ENCODE results near the gene SPTBN4.

- TF ChIP-seq YY1 (IDR thresholded peaks at IDR 0.05; ENCODE audit: low read depth) (no peak), RXRA (IDR thresholded peaks at IDR 0.05; ENCODE audit: borderline replicate concordance, low read depth) (no peak), EZH2phosphoT487 (IDR thresholded peaks at IDR 0.05; ENCODE audit: borderline replicate concordance, low read depth) (no peak)
These were observed 14.8 kb upstream of the SPTBN4 start for GRCh38 chr19:40452016-40452415.
